Measurements from ENCODE around the gene MLLT6. TPM values are rescaled to one million over a fixed set of nuclear protein-coding genes. Genes with fewer than 3 reads are reported as not detected.

Gene MLLT6
- total and polyA plus RNA-seq, 2 of the 4 experiments (the other 2 are of a cell fraction), result 7.2 to 21.2 TPM

DNA sequence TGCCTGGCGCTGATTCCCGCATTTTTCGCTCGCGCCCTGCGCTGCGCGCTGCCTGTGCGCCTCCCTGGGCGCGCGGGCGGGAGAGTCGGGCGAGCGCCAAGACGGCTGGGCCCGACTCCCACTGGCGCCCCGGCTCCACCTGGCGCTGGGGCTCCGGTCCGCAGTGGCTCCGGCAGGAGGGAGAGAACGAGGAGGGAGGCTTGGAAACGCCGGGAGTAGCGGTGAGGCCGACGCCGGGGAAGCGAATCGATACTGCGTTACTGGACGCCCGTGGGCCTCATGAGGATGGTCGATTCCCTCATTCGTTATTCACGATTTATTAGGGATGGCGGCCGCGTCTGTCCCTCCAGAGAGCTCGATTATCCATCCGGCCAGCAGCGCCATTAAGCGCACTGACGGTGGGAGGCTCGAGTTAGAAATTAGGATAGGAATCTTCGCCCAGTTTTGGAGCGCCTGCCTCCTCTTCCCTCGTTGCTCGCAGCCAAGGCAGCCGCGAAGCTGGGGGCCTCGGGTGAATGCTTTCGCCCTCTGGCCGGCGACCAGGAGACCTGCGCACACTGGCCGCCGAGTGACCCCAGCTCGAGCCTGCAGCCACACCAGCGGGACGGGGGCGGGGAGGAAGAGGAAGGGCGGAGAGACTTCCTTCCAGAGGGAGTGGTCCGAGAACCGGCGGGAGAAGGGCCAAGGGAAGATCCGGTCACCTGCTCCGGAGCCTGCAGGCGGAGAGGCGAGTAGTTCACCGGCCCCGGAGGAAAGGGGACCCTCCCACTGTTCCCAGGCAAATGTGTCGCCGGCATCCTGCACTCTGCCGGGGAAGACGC is 44.4 kb downstream of the MLLT6 start:
- Histone ChIP-seq H3K36me3 (ENCODE audit: control insufficient read depth, insufficient read depth, low read length) (peaks cover under 1% of the 10 kb centered on the region), H3K56ac (ENCODE audit: extremely low read depth, insufficient read depth, low read length) (peak overlapping the region; percentile 52), H3K23ac (ENCODE audit: low read depth, low read length) (peak overlapping the region; percentile 89; the same call in 1 of the 2 replicates), H2BK15ac (ENCODE audit: low read depth, low read length) (no peak overlapping the region), H3K18ac (ENCODE audit: low read depth, low read length) (peak overlapping the region; percentile 4; the same call in 1 of the 2 replicates), H3K4me1 (ENCODE audit: control insufficient read depth, insufficient read depth, low read length) (peaks cover 12% of the 10 kb centered on the region), H4K5ac (ENCODE audit: low read depth, low read length) (peak overlapping the region; percentile 15), H3K4ac (ENCODE audit: low read depth, low read length) (peak overlapping the region; percentile 92), H4K91ac (ENCODE audit: insufficient read depth, low read depth, low read length) (peak overlapping the region; percentile 81), H4K20me1 (ENCODE audit: insufficient read depth, low read length) (peaks cover 34% of the 10 kb centered on the region), H3K27me3 (ENCODE audit: control insufficient read depth, insufficient read depth, low read length) (no peaks in the 10 kb centered on the region), H3K9ac (ENCODE audit: low read depth, low read length) (peak overlapping the region; percentile 70), H2AK5ac (ENCODE audit: low read depth, low read length) (peak overlapping the region; percentile 94), H3K79me1 (ENCODE audit: low read depth in 1 of 2, low read length in 2 of 2) (peaks cover 4 to 49% of the 10 kb centered on the region in 2 experiments; a peak in 3 of 4 replicates), H2BK20ac (ENCODE audit: low read depth, low read length) (0 out of 2 replicates have a peak overlapping the region, but pooled peaks have one; percentile 3), H3K27ac (ENCODE audit: insufficient read depth, low read length) (peak overlapping the region; percentile 55), H3K9me1 (ENCODE audit: insufficient read depth, low read length) (peaks cover 12% of the 10 kb centered on the region), H3K4me3 (ENCODE audit: insufficient read depth, low read depth, low read length) (peak overlapping the region; percentile 91), H2BK5ac (ENCODE audit: low read depth, low read length, poor library complexity, severe bottlenecking) (peak overlapping the region; percentile 33), H2BK120ac (ENCODE audit: low read depth, low read length) (peak overlapping the region; percentile 27; the same call in 1 of the 2 replicates), H3K9me3 (ENCODE audit: control insufficient read depth, insufficient read depth, low read length) (no peaks in the 10 kb centered on the region), H3K4me2 (ENCODE audit: low read depth, low read length) (peak overlapping the region; percentile 81), H3K14ac (replicated peaks; ENCODE audit: low read depth, low read length) (peak overlapping the region; percentile 92), H2AFZ (replicated peaks; ENCODE audit: low read length, poor library complexity) (peak overlapping the region; percentile 90), H4K8ac (ENCODE audit: low read depth in 2 of 2, low read length in 2 of 2) (peak overlapping the region; percentile 84 to 88; a peak in 3 of 4 replicates), H2AK9ac (replicated peaks; ENCODE audit: low read depth, low read length, poor library complexity) (peak overlapping the region; percentile 99)
- dilution Hi-C loops (cut with HindIII; ENCODE audit: low sequenced_read_pairs, unreplicated experiment) (no loop called here), in situ Hi-C loops (cut with MboI; ENCODE audit: low sequenced_read_pairs) (no loop called here), intact Hi-C loops (cut with micrococcal nuclease) (loop anchor here (5.0 kb wide), 1 partner anchor 123 kb away; the partner anchor contains the start of gene LASP1)
- no TSS peak for BruUV-seq (replicated peaks)
- WGBS, 2 experiments (ENCODE audit: extremely low coverage in 2 of 2, insufficient read length in 1 of 2), result 0% methylated on average over 21 of the region's 79 CpGs; no CpG with 5 or more reads in 1 of the 2 experiments
- ATAC-seq (ENCODE audit: low read depth) (peak; percentile 2), DNase-seq (peak; percentile 52)
- CTCF ChIA-PET, result interaction anchor here (0.9 kb wide), 1 partner anchor 14 kb away, joined by 3 read pairs; no protein-coding TSS in a partner anchor
- POLR2A ChIA-PET (ENCODE audit: unreplicated experiment), result interaction anchor here (0.6 kb wide), 1 partner anchor 136 kb away, joined by 4 read pairs; no protein-coding TSS in a partner anchor
- TF ChIP-seq, protein P1, sequence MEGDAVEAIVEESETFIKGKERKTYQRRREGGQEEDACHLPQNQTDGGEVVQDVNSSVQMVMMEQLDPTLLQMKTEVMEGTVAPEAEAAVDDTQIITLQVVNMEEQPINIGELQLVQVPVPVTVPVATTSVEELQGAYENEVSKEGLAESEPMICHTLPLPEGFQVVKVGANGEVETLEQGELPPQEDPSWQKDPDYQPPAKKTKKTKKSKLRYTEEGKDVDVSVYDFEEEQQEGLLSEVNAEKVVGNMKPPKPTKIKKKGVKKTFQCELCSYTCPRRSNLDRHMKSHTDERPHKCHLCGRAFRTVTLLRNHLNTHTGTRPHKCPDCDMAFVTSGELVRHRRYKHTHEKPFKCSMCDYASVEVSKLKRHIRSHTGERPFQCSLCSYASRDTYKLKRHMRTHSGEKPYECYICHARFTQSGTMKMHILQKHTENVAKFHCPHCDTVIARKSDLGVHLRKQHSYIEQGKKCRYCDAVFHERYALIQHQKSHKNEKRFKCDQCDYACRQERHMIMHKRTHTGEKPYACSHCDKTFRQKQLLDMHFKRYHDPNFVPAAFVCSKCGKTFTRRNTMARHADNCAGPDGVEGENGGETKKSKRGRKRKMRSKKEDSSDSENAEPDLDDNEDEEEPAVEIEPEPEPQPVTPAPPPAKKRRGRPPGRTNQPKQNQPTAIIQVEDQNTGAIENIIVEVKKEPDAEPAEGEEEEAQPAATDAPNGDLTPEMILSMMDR (conservative IDR thresholded peaks at IDR 0.05; ENCODE audit: low read depth, low read length), result no peak
- TF ChIP-seq BHLHE40 (IDR thresholded peaks at IDR 0.05; ENCODE audit: low read depth, low read length) (no peak), RCOR1 (IDR thresholded peaks at IDR 0.05; ENCODE audit: insufficient replicate concordance, low read length) (no peak), CHD1 (IDR thresholded peaks at IDR 0.05; ENCODE audit: low read depth, low read length) (no peak), RFX5 (IDR thresholded peaks at IDR 0.05; ENCODE audit: low read depth, low read length) (no peak), CEBPB (IDR thresholded peaks at IDR 0.05; ENCODE audit: low read depth, low read length) (no peak), SMC3 (IDR thresholded peaks at IDR 0.05; ENCODE audit: low read depth, low read length) (no peak), NFE2L2 (IDR thresholded peaks at IDR 0.05; ENCODE audit: low read depth, low read length) (no peak), MAZ (IDR thresholded peaks at IDR 0.05; ENCODE audit: borderline replicate concordance, low read depth, low read length) (no peak), POLR2A (IDR thresholded peaks at IDR 0.05; ENCODE audit: low read depth, low read length) (no peak), RAD21 (IDR thresholded peaks at IDR 0.05; ENCODE audit: low read length) (no peak)
- TF ChIP-seq, protein P2, sequence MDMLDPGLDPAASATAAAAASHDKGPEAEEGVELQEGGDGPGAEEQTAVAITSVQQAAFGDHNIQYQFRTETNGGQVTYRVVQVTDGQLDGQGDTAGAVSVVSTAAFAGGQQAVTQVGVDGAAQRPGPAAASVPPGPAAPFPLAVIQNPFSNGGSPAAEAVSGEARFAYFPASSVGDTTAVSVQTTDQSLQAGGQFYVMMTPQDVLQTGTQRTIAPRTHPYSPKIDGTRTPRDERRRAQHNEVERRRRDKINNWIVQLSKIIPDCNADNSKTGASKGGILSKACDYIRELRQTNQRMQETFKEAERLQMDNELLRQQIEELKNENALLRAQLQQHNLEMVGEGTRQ (IDR thresholded peaks at IDR 0.05; ENCODE audit: low read depth, low read length), result no peak
- TF ChIP-seq, protein P3, sequence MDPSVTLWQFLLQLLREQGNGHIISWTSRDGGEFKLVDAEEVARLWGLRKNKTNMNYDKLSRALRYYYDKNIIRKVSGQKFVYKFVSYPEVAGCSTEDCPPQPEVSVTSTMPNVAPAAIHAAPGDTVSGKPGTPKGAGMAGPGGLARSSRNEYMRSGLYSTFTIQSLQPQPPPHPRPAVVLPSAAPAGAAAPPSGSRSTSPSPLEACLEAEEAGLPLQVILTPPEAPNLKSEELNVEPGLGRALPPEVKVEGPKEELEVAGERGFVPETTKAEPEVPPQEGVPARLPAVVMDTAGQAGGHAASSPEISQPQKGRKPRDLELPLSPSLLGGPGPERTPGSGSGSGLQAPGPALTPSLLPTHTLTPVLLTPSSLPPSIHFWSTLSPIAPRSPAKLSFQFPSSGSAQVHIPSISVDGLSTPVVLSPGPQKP (IDR thresholded peaks at IDR 0.05; ENCODE audit: borderline replicate concordance, low read depth, low read length), result no peak
